ENCODE results near the gene ARHGAP18. TPM values are rescaled to one million over a fixed set of nuclear protein-coding genes. Genes with fewer than 3 reads are reported as not detected.

The ARHGAP18 gene
- total RNA-seq, 1 experiment from 2014 or later = 2.4 TPM

DNA sequence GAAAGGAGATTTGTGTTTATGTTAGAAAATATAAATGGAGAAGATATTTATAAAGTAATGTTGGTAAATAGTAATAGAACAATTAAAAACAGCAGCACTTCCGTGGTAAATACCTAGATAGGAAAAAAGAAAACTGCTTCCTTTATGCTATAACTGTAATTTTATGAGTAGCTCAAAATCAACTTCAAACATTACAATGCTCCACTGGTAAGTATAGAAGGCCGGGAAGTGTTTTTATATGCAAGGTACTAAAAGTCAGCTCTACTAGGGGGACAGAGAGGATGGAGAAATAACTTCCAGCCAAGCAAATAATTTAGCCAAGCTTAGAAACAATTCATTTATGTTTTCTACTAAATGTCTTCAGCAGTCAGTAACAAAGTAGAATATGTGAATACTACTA, 56.7 kb downstream of the ARHGAP18 start:
- H3K56ac ChIP-seq (ENCODE audit: insufficient read length, low read depth, low read length) = no peak overlapping the region
- H2BK12ac ChIP-seq (ENCODE audit: insufficient read length, low read depth, low read length) = no peak overlapping the region
- H4K8ac ChIP-seq (replicated peaks; ENCODE audit: insufficient read length, low read depth, low read length) = no peak overlapping the region
- H2AK5ac ChIP-seq (ENCODE audit: insufficient read length, low read length) = no peak overlapping the region
- H3K4me2 ChIP-seq (ENCODE audit: insufficient read depth, insufficient read length, low read length) = no peak overlapping the region
- no peak overlapping the region for H3K4me3 Mint-ChIP-seq
- H3K23ac ChIP-seq (ENCODE audit: insufficient read length, low read depth, low read length) = no peak overlapping the region
- no peaks in the 10 kb centered on the region for H3K9me3 Mint-ChIP-seq
- WGBS (ENCODE audit: extremely low coverage, insufficient read length, low lambda C conversion rate) = no CpG with 5 or more reads among the region's 2 CpGs
- no peaks in the 10 kb centered on the region for H3K9me3 ChIP-seq (ENCODE audit: control insufficient read depth, low read depth, low read length)
- no peak overlapping the region for H3K14ac ChIP-seq (ENCODE audit: insufficient read depth, low read length)
- no peak overlapping the region for H3K27ac Mint-ChIP-seq
- no peaks in the 10 kb centered on the region for H3K27me3 Mint-ChIP-seq (ENCODE audit: low read depth)
- H4K20me1 ChIP-seq (ENCODE audit: control insufficient read depth, insufficient read depth, insufficient read length) = no peaks in the 10 kb centered on the region
- no peak overlapping the region for H3K18ac ChIP-seq (ENCODE audit: insufficient read length, low read depth, low read length)
- H3K79me1 ChIP-seq (ENCODE audit: insufficient read depth, low read depth, low read length, poor library complexity, severe bottlenecking) = no peaks in the 10 kb centered on the region
- H2BK5ac ChIP-seq (ENCODE audit: insufficient read length, low read length) = no peak overlapping the region
- no peak overlapping the region for H2BK20ac ChIP-seq (ENCODE audit: low read depth, low read length, poor library complexity, severe bottlenecking)
- H3K79me2 ChIP-seq (ENCODE audit: insufficient read depth, low read length) = no peaks in the 10 kb centered on the region
- TF ChIP-seq, protein P1, sequence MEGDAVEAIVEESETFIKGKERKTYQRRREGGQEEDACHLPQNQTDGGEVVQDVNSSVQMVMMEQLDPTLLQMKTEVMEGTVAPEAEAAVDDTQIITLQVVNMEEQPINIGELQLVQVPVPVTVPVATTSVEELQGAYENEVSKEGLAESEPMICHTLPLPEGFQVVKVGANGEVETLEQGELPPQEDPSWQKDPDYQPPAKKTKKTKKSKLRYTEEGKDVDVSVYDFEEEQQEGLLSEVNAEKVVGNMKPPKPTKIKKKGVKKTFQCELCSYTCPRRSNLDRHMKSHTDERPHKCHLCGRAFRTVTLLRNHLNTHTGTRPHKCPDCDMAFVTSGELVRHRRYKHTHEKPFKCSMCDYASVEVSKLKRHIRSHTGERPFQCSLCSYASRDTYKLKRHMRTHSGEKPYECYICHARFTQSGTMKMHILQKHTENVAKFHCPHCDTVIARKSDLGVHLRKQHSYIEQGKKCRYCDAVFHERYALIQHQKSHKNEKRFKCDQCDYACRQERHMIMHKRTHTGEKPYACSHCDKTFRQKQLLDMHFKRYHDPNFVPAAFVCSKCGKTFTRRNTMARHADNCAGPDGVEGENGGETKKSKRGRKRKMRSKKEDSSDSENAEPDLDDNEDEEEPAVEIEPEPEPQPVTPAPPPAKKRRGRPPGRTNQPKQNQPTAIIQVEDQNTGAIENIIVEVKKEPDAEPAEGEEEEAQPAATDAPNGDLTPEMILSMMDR (conservative IDR thresholded peaks at IDR 0.05) = no peak
- no peak overlapping the region for H2AFZ ChIP-seq (ENCODE audit: low read length)
- no peak overlapping the region for H3K27ac ChIP-seq (ENCODE audit: insufficient read length, low read depth, low read length)
- no peak overlapping the region for H4K5ac ChIP-seq (ENCODE audit: insufficient read length, low read depth, low read length)
- H3K4me1 ChIP-seq (ENCODE audit: insufficient read depth, low read length) = peaks cover 4% of the 10 kb centered on the region; the same call in 1 of the 2 replicates
- peaks cover 3 to 5% of the 10 kb centered on the region in 2 experiments; a peak in 2 of 4 replicates for H3K4me1 Mint-ChIP-seq
- H3K4ac ChIP-seq (ENCODE audit: low read depth, low read length) = no peak overlapping the region
- no peaks in the 10 kb centered on the region for H3K27me3 ChIP-seq (ENCODE audit: insufficient read depth, low read length)
- no peak overlapping the region for H3T11ph ChIP-seq (ENCODE audit: low read length)
- H2BK120ac ChIP-seq (ENCODE audit: low read depth, low read length, poor library complexity, severe bottlenecking) = no peak overlapping the region
- no peak overlapping the region for H3K9ac ChIP-seq (ENCODE audit: extremely low read depth, insufficient read length, low read length)
- no peaks in the 10 kb centered on the region for H3K36me3 Mint-ChIP-seq (ENCODE audit: insufficient read depth in 1 of 3, low read depth in 3 of 3)
- no peak overlapping the region for H2BK15ac ChIP-seq (ENCODE audit: low read depth, low read length)
- no peak overlapping the region for H4K91ac ChIP-seq (ENCODE audit: insufficient read length, low read depth, low read length)
- no peaks in the 10 kb centered on the region for H3K23me2 ChIP-seq (ENCODE audit: insufficient read length, low read depth, low read length, poor library complexity, severe bottlenecking)
- no peak for DNase-seq
